DMS114 treated with DMSO at 0.1 percent for 48 hours (cell line): ENCODE results near the gene FRS2.

Experiments used
- DNase-seq: peaks from one replicate; lab custom pipeline; 2025; ENCODE audit not compliant: unreplicated experiment; lab: John Stamatoyannopoulos, UW

Gene FRS2

GRCh38 chr12:69619050-69619449 is 148.9 kb downstream of the FRS2 start:
- DNase-seq, result no peak

- no peak for DNase-seq
These were observed 149.9 kb downstream of the FRS2 start for GRCh38 chr12:69620077-69620476.

- no peak for DNase-seq
These were observed 150.7 kb downstream of the FRS2 start for GRCh38 chr12:69620921-69621320.

- no peak for DNase-seq
These were observed 151.4 kb downstream of the FRS2 start for GRCh38 chr12:69621551-69621950.

GRCh38 chr12:69623970-69624369 is 153.8 kb downstream of the FRS2 start:
- DNase-seq, result no peak

GRCh38 chr12:69627501-69627900 is 157.3 kb downstream of the FRS2 start:
- DNase-seq, result no peak
